Thyroid gland (tissue), 4 donors: ENCODE measurements around the gene XPC.

Experiments used
- POLR2A ChIP-seq, 2 donors: fragments of 450-650 bp; IDR thresholded peaks; one replicate each; pipeline ENCODE4 v1.6.1; 2017; ENCODE audit warnings: antibody characterized with exemption in 2 of 2, mild to moderate bottlenecking in 2 of 2, moderate library complexity in 1 of 2
- TF ChIP-seq, protein P1 (sequence below), 6 experiments: fragments of 200-600 bp in 3 of 6; fragments of 450-650 bp in 3 of 6; sonication (generic) in 3 of 6; IDR thresholded peaks; one replicate each; pipeline ENCODE4 v1.5.1; 2016 to 2019; ENCODE audit warnings: antibody characterized with exemption in 6 of 6, mild to moderate bottlenecking in 2 of 6, inconsistent platforms in 1 of 6, moderate library complexity in 1 of 6

GRCh38 chr3:14169435-14169834 lies 9.0 kb downstream of the XPC start:
- no peak for TF ChIP-seq POLR2A (IDR thresholded peaks at IDR 0.05)
- TF ChIP-seq, protein P1, sequence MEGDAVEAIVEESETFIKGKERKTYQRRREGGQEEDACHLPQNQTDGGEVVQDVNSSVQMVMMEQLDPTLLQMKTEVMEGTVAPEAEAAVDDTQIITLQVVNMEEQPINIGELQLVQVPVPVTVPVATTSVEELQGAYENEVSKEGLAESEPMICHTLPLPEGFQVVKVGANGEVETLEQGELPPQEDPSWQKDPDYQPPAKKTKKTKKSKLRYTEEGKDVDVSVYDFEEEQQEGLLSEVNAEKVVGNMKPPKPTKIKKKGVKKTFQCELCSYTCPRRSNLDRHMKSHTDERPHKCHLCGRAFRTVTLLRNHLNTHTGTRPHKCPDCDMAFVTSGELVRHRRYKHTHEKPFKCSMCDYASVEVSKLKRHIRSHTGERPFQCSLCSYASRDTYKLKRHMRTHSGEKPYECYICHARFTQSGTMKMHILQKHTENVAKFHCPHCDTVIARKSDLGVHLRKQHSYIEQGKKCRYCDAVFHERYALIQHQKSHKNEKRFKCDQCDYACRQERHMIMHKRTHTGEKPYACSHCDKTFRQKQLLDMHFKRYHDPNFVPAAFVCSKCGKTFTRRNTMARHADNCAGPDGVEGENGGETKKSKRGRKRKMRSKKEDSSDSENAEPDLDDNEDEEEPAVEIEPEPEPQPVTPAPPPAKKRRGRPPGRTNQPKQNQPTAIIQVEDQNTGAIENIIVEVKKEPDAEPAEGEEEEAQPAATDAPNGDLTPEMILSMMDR (IDR thresholded peaks at IDR 0.05), result no peak
